Mesendoderm (in vitro differentiated cells): ENCODE data around the gene GBF1.
A peak's percentile ranks its signal among the peaks of the same experiment; 100 is the strongest.

Experiments
- DNase-seq: peaks from one replicate; pipeline ENCODE4 v3.0.0; 2013
- H2AK5ac ChIP-seq: 2 replicates; pipeline ENCODE4 v1.6.1; 2013; ENCODE audit warnings: low read length, inconsistent platforms
- H2BK120ac ChIP-seq: 2 replicates; pipeline ENCODE4 v1.6.1; 2013; ENCODE audit warnings: low read depth, mild to moderate bottlenecking, low read length, moderate library complexity, mixed read lengths
- H2BK15ac ChIP-seq: replicated peaks from 2 replicates; pipeline ENCODE4 v1.6.1; 2013; ENCODE audit warnings: low read depth, mild to moderate bottlenecking, moderate library complexity
- H2BK5ac ChIP-seq: 2 replicates; pipeline ENCODE4 v1.6.1; 2013; ENCODE audit warnings: low read length, inconsistent platforms
- H3K18ac ChIP-seq: 2 replicates; pipeline ENCODE4 v1.6.1; 2013; ENCODE audit warnings: mild to moderate bottlenecking, low read length, mixed read lengths
- H3K23ac ChIP-seq: one replicate; pipeline ENCODE4 v1.6.1; 2013; ENCODE audit warnings: low read length
- H3K27ac ChIP-seq: 2 replicates; pipeline ENCODE4 v1.5.1; 2013; ENCODE audit warnings: low read depth, mild to moderate bottlenecking, inconsistent platforms, low read length, moderate library complexity
- H3K27me3 ChIP-seq: 2 replicates; pipeline ENCODE4 v1.6.1; 2013; ENCODE audit warnings: low read length, control low read depth, mild to moderate bottlenecking, inconsistent platforms; ENCODE audit not compliant: insufficient read depth, poor library complexity
- H3K36me3 ChIP-seq: 2 replicates; pipeline ENCODE4 v1.6.1; 2013; ENCODE audit warnings: low read length, inconsistent platforms; ENCODE audit not compliant: control insufficient read depth, insufficient read depth
- H3K4ac ChIP-seq: one replicate; pipeline ENCODE4 v1.6.1; 2013; ENCODE audit warnings: low read depth, mild to moderate bottlenecking, low read length, moderate library complexity
- H3K4me1 ChIP-seq: 2 replicates; pipeline ENCODE4 v1.6.1; 2013; ENCODE audit warnings: low read depth, low read length, inconsistent platforms; ENCODE audit not compliant: control insufficient read depth
- H3K4me2 ChIP-seq: 2 replicates; pipeline ENCODE4 v1.6.1; 2013; ENCODE audit warnings: low read length
- H3K4me3 ChIP-seq: 2 replicates; pipeline ENCODE4 v1.5.1; 2013; ENCODE audit warnings: mild to moderate bottlenecking, low read length
- H3K56ac ChIP-seq: one replicate; pipeline ENCODE4 v1.6.1; 2013; ENCODE audit warnings: low read length
- H3K79me1 ChIP-seq: 2 replicates; pipeline ENCODE4 v1.6.1; 2013; ENCODE audit warnings: low read length, inconsistent platforms
- H3K79me2 ChIP-seq: 2 replicates; pipeline ENCODE4 v1.6.1; 2013; ENCODE audit warnings: mild to moderate bottlenecking, low read length; ENCODE audit not compliant: control insufficient read depth, insufficient read depth
- H3K9ac ChIP-seq: 2 replicates; pipeline ENCODE4 v1.6.1; 2013; ENCODE audit warnings: low read length, inconsistent platforms
- H4K5ac ChIP-seq: one replicate; pipeline ENCODE4 v1.6.1; 2013; ENCODE audit warnings: low read length
- H4K8ac ChIP-seq: one replicate; pipeline ENCODE4 v1.6.1; 2013; ENCODE audit warnings: low read depth, mild to moderate bottlenecking, control low read depth, low read length, moderate library complexity
- WGBS: extraction: QIAGEN DNeasy Blood & Tissue Kit; methylation state at CpG from one replicate; pipeline ENCODE4 v1.1.7; 2013; ENCODE audit warnings: low lambda C conversion rate, missing lambda C conversion rate; ENCODE audit not compliant: insufficient coverage; ENCODE audit errors: extremely low coverage; 5-methylcytosine and 5-hydroxymethylcytosine counted together

GBF1 gene

GRCh38 chr10:102376901-102377300 lies 131.6 kb downstream of the GBF1 start:
- H3K36me3 ChIP-seq, result peaks cover 9% of the 10 kb centered on the region
- no peak overlapping the region for H2BK120ac ChIP-seq
- H2AK5ac ChIP-seq, result no peak overlapping the region
- no peaks in the 10 kb centered on the region for H3K4me1 ChIP-seq
- no peak overlapping the region for H2BK5ac ChIP-seq
- no peak overlapping the region for H2BK15ac ChIP-seq
- H3K23ac ChIP-seq, result no peak overlapping the region
- no peak overlapping the region for H3K4me2 ChIP-seq
- H3K27ac ChIP-seq, result no peak overlapping the region
- no peak overlapping the region for H3K56ac ChIP-seq
- no peak overlapping the region for H4K5ac ChIP-seq
- no CpG with 5 or more reads among the region's 12 CpGs for WGBS
- no peak overlapping the region for H3K9ac ChIP-seq
- no peak overlapping the region for H3K18ac ChIP-seq
- no peaks in the 10 kb centered on the region for H3K79me2 ChIP-seq
- no peaks in the 10 kb centered on the region for H3K27me3 ChIP-seq
- H3K4me3 ChIP-seq, result no peak overlapping the region
- H3K79me1 ChIP-seq, result no peaks in the 10 kb centered on the region
- no peak for DNase-seq
- H3K4ac ChIP-seq, result no peak overlapping the region
- H4K8ac ChIP-seq, result no peak overlapping the region

- Histone ChIP-seq H3K36me3 (peaks cover 9% of the 10 kb centered on the region), H2AK5ac (no peak overlapping the region)
Measured at GRCh38 chr10:102379383-102379782, 134.1 kb downstream of the GBF1 start.

GRCh38 chr10:102381983-102382382 lies 136.7 kb downstream of the GBF1 start:
- Histone ChIP-seq H3K27ac (no peak overlapping the region), H3K79me2 (no peaks in the 10 kb centered on the region), H3K4me1 (no peaks in the 10 kb centered on the region), H2BK120ac (no peak overlapping the region), H3K79me1 (no peaks in the 10 kb centered on the region), H2AK5ac (no peak overlapping the region), H4K5ac (no peak overlapping the region), H3K56ac (no peak overlapping the region), H3K23ac (no peak overlapping the region), H3K36me3 (peaks cover 6% of the 10 kb centered on the region), H3K27me3 (no peaks in the 10 kb centered on the region), H4K8ac (no peak overlapping the region), H2BK15ac (no peak overlapping the region), H3K18ac (no peak overlapping the region), H3K4ac (no peak overlapping the region), H3K9ac (no peak overlapping the region), H3K4me3 (no peak overlapping the region), H3K4me2 (no peak overlapping the region), H2BK5ac (no peak overlapping the region)
- DNase-seq, result no peak
- no CpG with 5 or more reads among the region's 9 CpGs for WGBS

More at GRCh38 chr10:102379383-102379782, 134.1 kb downstream of the GBF1 start:
- no peaks in the 10 kb centered on the region for H3K79me2 ChIP-seq
- H3K9ac ChIP-seq, result no peak overlapping the region
- no peaks in the 10 kb centered on the region for H3K4me1 ChIP-seq
- no peak overlapping the region for H2BK5ac ChIP-seq
- H3K27me3 ChIP-seq, result no peaks in the 10 kb centered on the region
- H3K4me3 ChIP-seq, result no peak overlapping the region
- H4K8ac ChIP-seq, result no peak overlapping the region
- no peak overlapping the region for H2BK15ac ChIP-seq
- no peak for DNase-seq
- no peak overlapping the region for H3K56ac ChIP-seq
- H3K27ac ChIP-seq, result no peak overlapping the region
- no peaks in the 10 kb centered on the region for H3K79me1 ChIP-seq
- H3K4ac ChIP-seq, result no peak overlapping the region
- H4K5ac ChIP-seq, result no peak overlapping the region
- no peak overlapping the region for H3K4me2 ChIP-seq
- WGBS, result no CpG with 5 or more reads among the region's 6 CpGs
- no peak overlapping the region for H2BK120ac ChIP-seq
- H3K18ac ChIP-seq, result no peak overlapping the region
- no peak overlapping the region for H3K23ac ChIP-seq

- Histone ChIP-seq H3K23ac (no peak overlapping the region), H4K8ac (no peak overlapping the region), H2BK5ac (no peak overlapping the region), H2BK120ac (no peak overlapping the region), H2AK5ac (no peak overlapping the region), H3K79me2 (no peaks in the 10 kb centered on the region), H3K4me1 (no peaks in the 10 kb centered on the region), H3K18ac (no peak overlapping the region), H3K27me3 (no peaks in the 10 kb centered on the region), H2BK15ac (no peak overlapping the region), H3K9ac (no peak overlapping the region), H4K5ac (no peak overlapping the region), H3K4ac (no peak overlapping the region), H3K4me3 (no peak overlapping the region), H3K27ac (no peak overlapping the region), H3K56ac (no peak overlapping the region), H3K4me2 (no peak overlapping the region), H3K79me1 (no peaks in the 10 kb centered on the region), H3K36me3 (peaks cover 6% of the 10 kb centered on the region)
- no peak for DNase-seq
- no CpG with 5 or more reads among the region's 8 CpGs for WGBS
Measured at GRCh38 chr10:102382871-102383270, 137.5 kb downstream of the GBF1 start.

GRCh38 chr10:102384053-102384452 lies 138.7 kb downstream of the GBF1 start:
- Histone ChIP-seq H3K79me2 (no peaks in the 10 kb centered on the region), H3K4me2 (no peak overlapping the region), H4K5ac (no peak overlapping the region), H3K4me1 (no peaks in the 10 kb centered on the region), H2AK5ac (no peak overlapping the region), H3K27me3 (no peaks in the 10 kb centered on the region), H2BK120ac (no peak overlapping the region), H4K8ac (no peak overlapping the region), H3K27ac (no peak overlapping the region), H3K4ac (no peak overlapping the region), H2BK15ac (no peak overlapping the region), H3K79me1 (no peaks in the 10 kb centered on the region), H3K4me3 (no peak overlapping the region), H3K56ac (no peak overlapping the region), H3K36me3 (peaks cover 4% of the 10 kb centered on the region), H3K9ac (no peak overlapping the region), H3K18ac (no peak overlapping the region), H3K23ac (no peak overlapping the region), H2BK5ac (no peak overlapping the region)
- peak; percentile 58 for DNase-seq
- WGBS, result no CpG with 5 or more reads among the region's 6 CpGs

- Histone ChIP-seq H3K4ac (no peak overlapping the region), H3K27ac (no peak overlapping the region), H3K18ac (no peak overlapping the region), H3K9ac (no peak overlapping the region), H3K79me2 (no peaks in the 10 kb centered on the region), H3K4me3 (no peak overlapping the region), H3K4me1 (no peaks in the 10 kb centered on the region), H3K56ac (no peak overlapping the region), H4K5ac (no peak overlapping the region), H2BK120ac (no peak overlapping the region), H2BK15ac (no peak overlapping the region), H4K8ac (no peak overlapping the region), H3K27me3 (no peaks in the 10 kb centered on the region), H3K23ac (no peak overlapping the region), H2BK5ac (no peak overlapping the region), H3K4me2 (no peak overlapping the region), H3K36me3 (peaks cover 4% of the 10 kb centered on the region), H2AK5ac (no peak overlapping the region), H3K79me1 (no peaks in the 10 kb centered on the region)
- no peak for DNase-seq
- WGBS, result no CpG with 5 or more reads among the region's 4 CpGs
Measured at GRCh38 chr10:102384606-102385429, 139.5 kb downstream of the GBF1 start.
